ENCODE measurements around the gene CLN6. TPM values are rescaled to one million over a fixed set of nuclear protein-coding genes. Genes with fewer than 3 reads are reported as not detected.

Gene CLN6
- total RNA-seq, 1 experiment from 2014 or later: 71.9 TPM

- no peak overlapping the region for H4K91ac ChIP-seq (ENCODE audit: insufficient read length, low read depth, low read length)
- no peak overlapping the region for H3K27ac Mint-ChIP-seq
- H3K14ac ChIP-seq (ENCODE audit: insufficient read depth, low read length): no peak overlapping the region
- H3K4me2 ChIP-seq (ENCODE audit: insufficient read depth, insufficient read length, low read length): no peak overlapping the region
- no peak overlapping the region for H3K9ac ChIP-seq (ENCODE audit: extremely low read depth, insufficient read length, low read length)
- H3K27ac ChIP-seq (ENCODE audit: insufficient read length, low read depth, low read length): no peak overlapping the region
- no peak overlapping the region for H3K56ac ChIP-seq (ENCODE audit: insufficient read length, low read depth, low read length)
- H3K4ac ChIP-seq (ENCODE audit: low read depth, low read length): no peak overlapping the region
- no peak overlapping the region for H3T11ph ChIP-seq (ENCODE audit: low read length)
- no peaks in the 10 kb centered on the region for H3K27me3 ChIP-seq (ENCODE audit: insufficient read depth, low read length)
- H2BK120ac ChIP-seq (ENCODE audit: low read depth, low read length, poor library complexity, severe bottlenecking): no peak overlapping the region
- no peak overlapping the region for H3K18ac ChIP-seq (ENCODE audit: insufficient read length, low read depth, low read length)
- no peak for DNase-seq
- H3K79me1 ChIP-seq (ENCODE audit: insufficient read depth, low read depth, low read length, poor library complexity, severe bottlenecking): peaks cover 8% of the 10 kb centered on the region
- no peak overlapping the region for H4K5ac ChIP-seq (ENCODE audit: insufficient read length, low read depth, low read length)
- no peaks in the 10 kb centered on the region for H3K27me3 Mint-ChIP-seq (ENCODE audit: low read depth)
- H3K79me2 ChIP-seq (ENCODE audit: insufficient read depth, low read length): peaks cover 29% of the 10 kb centered on the region; the same call in 1 of the 2 replicates
- no peak overlapping the region for H3K4me3 Mint-ChIP-seq
- no peak overlapping the region for H3K23ac ChIP-seq (ENCODE audit: insufficient read length, low read depth, low read length)
- peaks cover 10% of the 10 kb centered on the region for H3K23me2 ChIP-seq (ENCODE audit: insufficient read length, low read depth, low read length, poor library complexity, severe bottlenecking)
- H2AK5ac ChIP-seq (ENCODE audit: insufficient read length, low read length): no peak overlapping the region
- no peak overlapping the region for H4K8ac ChIP-seq (replicated peaks; ENCODE audit: insufficient read length, low read depth, low read length)
- H3K4me1 Mint-ChIP-seq: peaks cover 16 to 18% of the 10 kb centered on the region in 2 experiments
- no peak overlapping the region for H2BK20ac ChIP-seq (ENCODE audit: low read depth, low read length, poor library complexity, severe bottlenecking)
- no peak overlapping the region for H2BK5ac ChIP-seq (ENCODE audit: insufficient read length, low read length)
- TF ChIP-seq, protein P1, sequence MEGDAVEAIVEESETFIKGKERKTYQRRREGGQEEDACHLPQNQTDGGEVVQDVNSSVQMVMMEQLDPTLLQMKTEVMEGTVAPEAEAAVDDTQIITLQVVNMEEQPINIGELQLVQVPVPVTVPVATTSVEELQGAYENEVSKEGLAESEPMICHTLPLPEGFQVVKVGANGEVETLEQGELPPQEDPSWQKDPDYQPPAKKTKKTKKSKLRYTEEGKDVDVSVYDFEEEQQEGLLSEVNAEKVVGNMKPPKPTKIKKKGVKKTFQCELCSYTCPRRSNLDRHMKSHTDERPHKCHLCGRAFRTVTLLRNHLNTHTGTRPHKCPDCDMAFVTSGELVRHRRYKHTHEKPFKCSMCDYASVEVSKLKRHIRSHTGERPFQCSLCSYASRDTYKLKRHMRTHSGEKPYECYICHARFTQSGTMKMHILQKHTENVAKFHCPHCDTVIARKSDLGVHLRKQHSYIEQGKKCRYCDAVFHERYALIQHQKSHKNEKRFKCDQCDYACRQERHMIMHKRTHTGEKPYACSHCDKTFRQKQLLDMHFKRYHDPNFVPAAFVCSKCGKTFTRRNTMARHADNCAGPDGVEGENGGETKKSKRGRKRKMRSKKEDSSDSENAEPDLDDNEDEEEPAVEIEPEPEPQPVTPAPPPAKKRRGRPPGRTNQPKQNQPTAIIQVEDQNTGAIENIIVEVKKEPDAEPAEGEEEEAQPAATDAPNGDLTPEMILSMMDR (conservative IDR thresholded peaks at IDR 0.05): no peak
- WGBS (ENCODE audit: extremely low coverage, insufficient read length, low lambda C conversion rate): no CpG with 5 or more reads among the region's 3 CpGs
- peaks cover 12% of the 10 kb centered on the region; the same call in 1 of the 2 replicates for H3K4me1 ChIP-seq (ENCODE audit: insufficient read depth, low read length)
- no peaks in the 10 kb centered on the region for H4K20me1 ChIP-seq (ENCODE audit: control insufficient read depth, insufficient read depth, insufficient read length)
- H3K36me3 Mint-ChIP-seq (ENCODE audit: insufficient read depth in 1 of 3, low read depth in 3 of 3): peaks cover 33 to 44% (median 38%) of the 10 kb centered on the region in 3 experiments
- no peak overlapping the region for H2BK15ac ChIP-seq (ENCODE audit: low read depth, low read length)
- peaks cover 17 to 19% of the 10 kb centered on the region in 2 experiments for H3K9me3 Mint-ChIP-seq
- H3K9me3 ChIP-seq (ENCODE audit: control insufficient read depth, low read depth, low read length): no peaks in the 10 kb centered on the region
- H2BK12ac ChIP-seq (ENCODE audit: insufficient read length, low read depth, low read length): no peak overlapping the region
- no peak overlapping the region for H2AFZ ChIP-seq (ENCODE audit: low read length)
These were observed 5.4 kb downstream of the CLN6 start for GRCh38 chr15:68224108-68224507.

Measured in H9 (cell line).